ENCODE results near the gene NFILZ. TPM values are rescaled to one million over a fixed set of nuclear protein-coding genes. Genes with fewer than 3 reads are reported as not detected.

NFILZ gene
- total RNA-seq, result not detected

DNA sequence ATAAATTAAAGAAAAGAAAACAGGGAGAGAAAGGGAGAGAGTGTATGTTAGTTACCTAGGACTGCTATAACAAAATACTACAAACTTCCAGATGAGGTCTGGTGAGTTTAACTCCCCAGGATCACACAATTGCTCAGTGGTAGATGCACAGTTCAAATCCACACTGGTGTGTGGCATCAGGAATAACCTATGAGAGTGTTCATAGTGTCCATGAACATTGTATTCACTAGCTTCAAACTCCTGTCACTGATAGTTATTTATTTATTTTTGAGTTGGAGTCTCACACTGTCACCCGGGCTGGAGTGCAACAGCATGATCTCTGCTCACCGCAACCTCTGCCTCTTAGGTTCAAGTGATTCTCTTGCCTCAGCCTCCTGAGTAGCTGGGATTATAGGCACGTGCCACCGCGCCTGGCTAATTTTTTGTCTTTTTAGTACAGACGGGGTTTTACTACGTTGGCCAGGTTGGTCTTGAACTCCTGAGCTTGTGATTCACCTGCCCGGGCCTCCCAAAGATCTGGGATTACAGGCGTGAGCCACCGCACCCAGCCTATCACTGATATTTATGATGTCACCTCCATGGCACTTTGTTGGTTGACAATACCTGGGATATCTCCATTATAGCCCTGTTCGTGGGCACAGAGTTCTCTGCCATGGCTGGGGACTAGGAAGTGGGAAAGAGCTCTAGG lies at the start of gene NFILZ:
TSS of gene NFILZ (plus strand) at position 638 of the 688 bp plus-strand sequence. CDS start 46,133 bp downstream, outside the sequence.
- DNase-seq, result no peak

GRCh38 chr19:8580710-8581281 lies 49.6 kb upstream of the NFILZ start:
- peak; percentile 81 for DNase-seq

DNA sequence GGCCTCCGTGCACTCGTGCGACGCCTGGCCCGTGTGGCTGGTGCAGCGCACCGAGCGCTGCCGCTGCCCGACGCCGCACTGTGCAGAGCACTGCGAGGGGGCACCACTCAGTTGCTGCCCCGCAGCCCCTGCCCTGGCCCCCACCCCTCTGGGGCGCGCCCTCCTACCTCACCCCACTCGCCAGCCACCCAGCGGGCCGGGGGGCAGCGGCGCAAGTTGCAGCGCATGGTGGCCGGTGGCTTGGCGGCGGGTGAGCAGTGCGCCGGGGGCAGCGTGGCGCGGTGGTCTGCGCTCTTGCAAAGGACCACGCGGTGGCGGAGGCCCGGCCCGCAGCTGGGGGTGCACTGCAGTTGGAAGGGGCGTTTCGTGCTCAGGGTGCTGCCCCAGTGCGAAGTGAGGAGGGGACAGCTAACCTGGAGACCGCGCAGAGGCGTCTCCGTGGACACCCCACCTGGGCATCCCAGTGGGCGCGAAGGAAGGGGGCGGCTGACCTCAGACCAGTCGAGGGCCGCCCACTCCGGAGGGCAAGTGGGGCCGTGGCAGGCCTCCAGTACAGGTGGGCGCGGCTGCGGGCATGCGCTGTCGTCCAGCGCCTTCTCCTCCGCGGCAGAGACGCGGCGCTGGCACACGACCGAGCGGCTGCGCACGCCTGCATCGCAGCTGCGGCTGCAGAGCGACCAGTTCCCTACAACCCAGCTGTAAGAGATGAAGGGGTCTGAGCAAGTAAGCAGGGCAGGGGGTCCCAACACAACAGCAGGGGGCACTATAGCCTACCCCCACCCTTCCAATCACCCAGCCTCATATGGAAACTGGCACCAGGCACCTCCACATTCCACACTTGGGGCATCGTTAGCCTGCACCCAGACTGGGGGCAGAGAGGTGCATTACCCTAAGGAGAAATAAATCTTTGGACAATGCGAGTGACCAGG lies 45.2 kb upstream of the NFILZ start:
- DNase-seq, result no peak

DNA sequence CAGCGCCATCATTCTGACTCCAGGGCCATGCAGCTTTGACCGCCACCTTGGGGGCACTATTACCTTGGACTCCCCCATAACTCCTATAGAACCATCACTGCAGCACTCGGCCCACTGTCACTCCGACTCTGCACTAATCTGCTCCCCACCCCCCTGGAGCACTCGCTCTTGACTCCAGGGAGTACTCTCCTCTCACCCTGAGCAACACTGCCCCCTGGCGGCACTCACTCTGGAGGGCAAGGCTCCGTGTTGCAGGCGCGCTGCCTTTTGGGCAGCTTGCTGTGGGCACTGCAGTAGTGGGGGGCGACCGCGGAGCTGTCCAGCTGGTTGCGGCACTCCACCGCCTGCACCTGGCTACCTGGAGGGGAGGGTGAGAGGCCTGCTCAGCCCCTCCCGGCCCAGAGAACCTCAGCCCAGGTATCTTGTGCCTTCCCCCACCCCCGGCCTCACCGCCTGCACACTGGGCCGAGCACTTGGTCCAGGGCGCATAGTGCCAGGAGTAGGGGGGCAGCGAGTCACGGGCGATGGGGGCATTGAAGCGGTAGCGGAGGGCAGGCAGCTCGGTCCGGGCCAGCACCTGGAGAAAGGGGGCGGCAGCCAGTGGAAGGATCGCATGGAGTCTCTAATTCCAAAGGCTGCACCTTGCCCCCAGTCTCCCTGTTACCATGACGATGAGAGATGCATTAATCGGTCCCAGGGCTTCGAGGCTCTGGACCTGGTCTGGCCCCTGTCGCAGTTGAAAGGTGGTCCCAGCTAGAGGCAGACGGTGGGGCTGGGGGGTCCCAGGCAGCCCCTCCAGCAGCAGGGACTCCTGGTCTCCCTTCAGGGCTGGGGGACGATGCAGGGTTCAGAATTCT lies 44.3 kb upstream of the NFILZ start:
- DNase-seq, result peak; percentile 48

DNA sequence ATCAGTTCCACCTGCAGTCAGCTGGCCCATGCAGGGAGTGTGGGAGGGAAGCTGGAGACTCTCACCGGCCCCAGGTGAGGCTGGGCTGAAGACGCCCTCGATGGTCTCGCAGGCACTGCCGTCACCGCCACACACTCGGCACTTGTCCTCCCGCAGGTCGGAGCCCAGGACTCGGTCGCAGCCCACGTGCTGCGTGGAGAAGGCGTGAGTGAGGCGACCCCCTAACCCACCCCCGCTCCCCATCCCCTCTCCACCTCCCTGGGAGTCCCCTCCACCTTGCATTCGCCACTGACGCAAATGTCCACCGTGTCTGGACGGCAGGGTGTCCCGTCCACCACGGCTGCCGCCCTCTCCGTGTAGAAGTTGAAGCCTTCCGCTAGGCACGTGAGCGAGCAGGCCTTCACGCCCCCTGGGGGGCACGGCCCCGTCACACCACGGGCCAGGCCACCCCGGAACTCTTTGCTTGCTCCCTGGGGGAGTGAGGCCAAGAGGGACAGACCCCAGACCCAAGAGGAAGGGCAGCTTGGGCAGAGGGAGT lies 41.2 kb upstream of the NFILZ start:
- no peak for DNase-seq

GRCh38 chr19:8592231-8593009 lies 38.0 kb upstream of the NFILZ start:
- DNase-seq, result peak; percentile 93

DNA sequence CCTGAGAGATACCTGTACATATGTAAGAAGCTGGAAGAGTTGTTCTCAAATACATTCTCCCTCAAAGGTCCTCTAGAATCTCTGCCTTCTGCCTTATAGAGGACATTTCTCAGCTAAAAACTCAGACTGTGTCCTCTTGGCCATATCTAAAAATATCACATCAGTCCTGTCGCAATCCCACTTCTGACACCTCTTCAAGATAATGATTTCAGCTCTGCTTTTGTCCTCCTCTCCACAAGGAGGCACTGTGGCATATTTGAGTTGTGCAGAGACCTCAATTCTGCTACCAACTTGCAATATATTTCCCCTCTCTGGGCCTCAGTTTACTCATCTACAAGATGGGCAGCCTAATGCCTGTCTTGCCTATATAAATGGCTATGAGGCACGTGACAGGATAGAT lies 36.5 kb upstream of the NFILZ start:
- no peak for DNase-seq

DNA sequence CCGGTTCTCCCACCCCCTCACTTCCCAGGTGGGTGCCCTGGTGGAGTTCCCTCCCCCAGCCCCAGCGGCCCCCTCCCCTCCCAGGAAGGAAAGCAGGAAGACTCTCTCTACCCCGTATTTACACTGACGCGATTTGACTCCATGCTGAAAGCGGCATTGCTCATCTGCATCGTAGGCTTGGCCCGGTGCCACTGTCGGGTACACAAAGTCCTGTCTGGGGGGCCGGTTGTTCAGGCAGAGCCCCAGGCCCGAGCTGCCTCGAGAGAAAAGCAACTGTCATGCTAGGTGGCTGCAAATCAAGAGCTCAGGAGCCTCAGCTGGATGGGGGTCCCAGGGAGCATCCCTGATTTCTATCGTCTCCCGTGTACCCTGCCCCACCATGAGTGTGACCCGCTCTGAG lies 34.8 kb upstream of the NFILZ start:
- DNase-seq, result no peak

DNA sequence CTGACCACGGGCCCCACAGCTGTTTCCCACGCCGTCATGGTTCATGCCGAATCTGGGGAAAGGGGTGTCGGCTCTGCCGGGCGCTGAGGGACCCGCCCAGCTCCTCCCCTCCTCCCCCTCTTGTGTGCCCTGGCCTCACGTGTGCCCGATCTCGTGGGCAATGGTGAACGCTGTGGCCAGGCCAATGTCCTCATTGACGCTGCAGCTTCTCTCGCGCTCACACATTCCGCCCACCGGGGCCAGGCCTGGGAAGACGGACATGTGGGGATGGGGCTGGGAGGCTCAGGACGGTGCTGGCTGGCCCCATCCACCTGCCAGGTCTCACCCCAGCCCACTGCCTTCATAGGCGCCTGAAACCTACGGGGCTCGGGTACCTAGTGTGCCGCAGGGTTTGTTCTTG lies 34.3 kb upstream of the NFILZ start:
- no peak for DNase-seq

- no peak for DNase-seq
Measured at GRCh38 chr19:8600064-8600463, 30.4 kb upstream of the NFILZ start.

- DNase-seq, result no peak
Measured at GRCh38 chr19:8600816-8601215, 29.6 kb upstream of the NFILZ start.

DNA sequence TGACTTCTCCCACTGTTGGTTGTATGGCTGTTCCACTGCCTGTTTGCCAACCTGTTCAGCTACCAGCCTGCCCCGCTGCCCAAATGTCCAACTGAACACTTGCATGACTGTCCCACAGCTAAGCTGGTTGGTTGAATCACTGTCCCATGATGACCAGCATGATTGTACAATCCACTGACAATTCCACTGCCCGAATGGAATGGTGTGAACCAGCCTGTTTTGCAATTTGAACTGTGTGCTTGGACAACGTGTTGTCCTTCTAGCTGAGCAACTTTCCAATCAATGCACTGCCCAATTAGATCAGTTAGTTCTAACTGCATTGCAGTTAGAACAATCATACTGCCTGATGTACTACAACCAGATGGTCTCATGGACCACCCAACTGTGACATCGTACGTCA lies 28.6 kb upstream of the NFILZ start:
- DNase-seq, result no peak

DNA sequence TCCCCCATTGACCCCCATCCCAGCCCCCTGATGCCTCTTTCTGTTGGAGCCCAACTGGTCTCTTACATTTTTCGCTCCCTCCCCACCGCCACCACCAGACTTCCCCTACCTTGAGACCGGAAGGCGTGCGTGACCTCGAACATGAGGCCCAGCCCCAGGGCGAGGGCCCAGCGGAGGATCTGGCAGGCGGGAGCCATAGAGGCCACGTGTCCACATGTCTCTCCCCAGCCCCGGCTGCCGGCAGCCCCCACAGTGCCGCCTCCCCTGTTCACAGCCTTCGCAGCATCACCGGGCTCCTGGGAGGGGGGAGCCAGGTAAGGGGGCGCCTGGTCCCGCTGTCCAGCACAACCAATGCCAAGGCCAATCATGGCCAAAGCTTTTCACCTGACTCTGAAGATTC lies 24.9 kb upstream of the NFILZ start:
- DNase-seq, result no peak

DNA sequence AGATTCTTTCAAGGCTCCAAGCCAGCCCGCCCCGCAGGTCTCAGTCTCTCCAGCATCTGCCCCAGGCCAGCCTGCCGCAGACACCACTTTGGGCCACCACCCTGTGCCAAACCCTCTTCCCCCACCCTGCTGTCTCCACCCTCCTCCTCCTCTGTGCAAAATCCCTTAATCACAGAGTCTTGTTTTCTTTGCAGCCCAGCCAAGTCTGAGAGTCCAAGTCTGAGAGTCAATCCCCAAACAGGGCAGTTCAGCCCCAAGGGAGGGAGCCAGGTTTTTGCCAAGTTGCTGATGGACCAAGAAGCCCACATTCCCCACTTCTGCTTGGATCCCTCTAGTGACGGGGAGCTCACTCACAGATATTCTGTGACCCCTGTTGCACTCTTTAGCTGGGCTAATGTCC lies 23.0 kb upstream of the NFILZ start:
- DNase-seq, result no peak

GRCh38 chr19:8608941-8609278 lies 21.5 kb upstream of the NFILZ start:
- DNase-seq, result no peak

GRCh38 chr19:8609279-8610040 lies 21.0 kb upstream of the NFILZ start:
- no peak for DNase-seq

DNA sequence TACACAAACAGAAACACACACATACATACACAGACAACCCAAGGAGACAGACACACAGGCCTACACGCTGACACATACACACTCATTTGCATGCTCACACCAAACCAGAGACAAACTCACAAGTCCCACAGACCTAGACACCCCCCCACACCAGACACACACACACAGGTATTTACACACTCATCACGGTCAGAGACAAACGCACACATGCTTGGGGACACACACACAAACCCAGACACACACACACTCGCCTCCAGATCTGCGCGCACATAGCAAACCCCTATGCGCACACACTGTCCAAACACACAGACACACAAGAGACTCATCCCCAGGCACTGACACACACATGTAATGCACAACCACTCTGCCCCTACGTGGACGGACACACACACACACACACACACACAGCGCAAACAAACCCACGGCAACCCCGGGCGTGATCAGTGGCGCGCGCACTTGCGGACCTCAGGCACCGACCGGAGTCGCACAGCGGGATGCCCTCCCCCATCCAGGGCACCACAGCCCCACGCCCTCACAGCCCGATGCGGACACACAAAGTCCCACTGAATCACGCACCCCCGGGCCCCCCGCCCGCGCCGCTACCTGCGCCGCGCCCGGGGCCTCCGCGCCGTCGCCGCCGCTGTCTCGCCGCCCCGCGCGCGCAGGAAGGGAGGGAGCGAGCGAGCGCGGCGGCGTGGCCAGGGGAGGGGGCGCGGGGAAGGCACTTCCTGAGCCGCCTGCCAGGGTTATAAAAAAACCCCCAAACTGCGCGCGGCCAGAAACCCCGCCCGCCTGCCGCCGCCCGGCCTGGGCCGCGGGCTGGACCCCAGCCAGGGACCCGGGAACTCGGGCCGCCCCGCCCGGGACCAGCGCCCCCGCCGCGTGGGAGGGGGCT lies 20.1 kb upstream of the NFILZ start, which contains the start of gene ADAMTS10:
TSS of gene ADAMTS10 (minus strand) at position 675 of the 895 bp plus-strand sequence. CDS start 5,005 bp downstream, outside the sequence.
- DNase-seq, result peak; percentile 24

- DNase-seq, result no peak
Measured at GRCh38 chr19:8610936-8611300, 19.5 kb upstream of the NFILZ start.

GRCh38 chr19:8611391-8611876 lies 19.0 kb upstream of the NFILZ start:
- no peak for DNase-seq

Data from effector CD4-positive, alpha-beta T cell (primary cell).